Cardiac fibroblast (primary cell): Measurements from ENCODE around the gene HELZ.

Experiments used
- DNase-seq, 2 donors: peaks; one replicate each; pipeline versions ENCODE4 v3.0.0 to v3.0.0-alpha.2; 2010; ENCODE audit warnings: low read depth in 2 of 2
- H3K4me3 ChIP-seq, 2 donors: replicated peaks in 1 of 2; 1 replicate in 1 of 2; 2 replicates in 1 of 2; pipeline ENCODE4 v1.5.1; 2011; ENCODE audit warnings: low read depth in 2 of 2, low read length in 2 of 2, mild to moderate bottlenecking in 2 of 2, moderate library complexity in 1 of 2
- TF ChIP-seq, protein P1 (sequence below): IDR thresholded peaks from one replicate; pipeline ENCODE4 v1.5.1; 2011; ENCODE audit warnings: low read depth, mild to moderate bottlenecking, low read length, inconsistent platforms

HELZ gene

GRCh38 chr17:67067571-67068482 is 177.2 kb downstream of the HELZ start:
- no peak overlapping the region for H3K4me3 ChIP-seq
- TF ChIP-seq, protein P1, sequence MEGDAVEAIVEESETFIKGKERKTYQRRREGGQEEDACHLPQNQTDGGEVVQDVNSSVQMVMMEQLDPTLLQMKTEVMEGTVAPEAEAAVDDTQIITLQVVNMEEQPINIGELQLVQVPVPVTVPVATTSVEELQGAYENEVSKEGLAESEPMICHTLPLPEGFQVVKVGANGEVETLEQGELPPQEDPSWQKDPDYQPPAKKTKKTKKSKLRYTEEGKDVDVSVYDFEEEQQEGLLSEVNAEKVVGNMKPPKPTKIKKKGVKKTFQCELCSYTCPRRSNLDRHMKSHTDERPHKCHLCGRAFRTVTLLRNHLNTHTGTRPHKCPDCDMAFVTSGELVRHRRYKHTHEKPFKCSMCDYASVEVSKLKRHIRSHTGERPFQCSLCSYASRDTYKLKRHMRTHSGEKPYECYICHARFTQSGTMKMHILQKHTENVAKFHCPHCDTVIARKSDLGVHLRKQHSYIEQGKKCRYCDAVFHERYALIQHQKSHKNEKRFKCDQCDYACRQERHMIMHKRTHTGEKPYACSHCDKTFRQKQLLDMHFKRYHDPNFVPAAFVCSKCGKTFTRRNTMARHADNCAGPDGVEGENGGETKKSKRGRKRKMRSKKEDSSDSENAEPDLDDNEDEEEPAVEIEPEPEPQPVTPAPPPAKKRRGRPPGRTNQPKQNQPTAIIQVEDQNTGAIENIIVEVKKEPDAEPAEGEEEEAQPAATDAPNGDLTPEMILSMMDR: no peak
- no peak for DNase-seq

- DNase-seq: no peak
- TF ChIP-seq, protein P1: no peak
- no peak overlapping the region for H3K4me3 ChIP-seq
These were observed 178.3 kb downstream of the HELZ start for GRCh38 chr17:67066717-67067116.

DNA sequence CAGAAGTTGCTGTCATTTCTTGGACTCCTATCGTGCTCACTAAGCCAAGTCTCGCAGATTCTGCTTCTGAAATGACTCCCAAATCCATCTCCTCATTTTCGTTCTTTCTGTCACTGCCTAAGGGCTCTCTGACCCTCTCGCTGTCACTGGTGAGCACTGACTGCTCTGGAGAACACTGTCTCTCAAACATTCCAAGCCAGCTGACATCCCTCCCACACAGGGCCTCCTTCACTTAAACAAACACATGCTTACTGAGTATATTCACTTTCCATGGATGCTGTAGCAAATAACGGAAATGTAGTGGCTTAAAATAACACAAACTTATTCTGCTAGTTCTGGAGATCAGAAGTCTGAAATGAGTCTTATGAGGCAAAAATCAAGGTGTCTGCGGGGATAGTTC is 181.9 kb downstream of the HELZ start:
- TF ChIP-seq, protein P1: no peak
- no peak for DNase-seq
- H3K4me3 ChIP-seq: no peak overlapping the region

DNA sequence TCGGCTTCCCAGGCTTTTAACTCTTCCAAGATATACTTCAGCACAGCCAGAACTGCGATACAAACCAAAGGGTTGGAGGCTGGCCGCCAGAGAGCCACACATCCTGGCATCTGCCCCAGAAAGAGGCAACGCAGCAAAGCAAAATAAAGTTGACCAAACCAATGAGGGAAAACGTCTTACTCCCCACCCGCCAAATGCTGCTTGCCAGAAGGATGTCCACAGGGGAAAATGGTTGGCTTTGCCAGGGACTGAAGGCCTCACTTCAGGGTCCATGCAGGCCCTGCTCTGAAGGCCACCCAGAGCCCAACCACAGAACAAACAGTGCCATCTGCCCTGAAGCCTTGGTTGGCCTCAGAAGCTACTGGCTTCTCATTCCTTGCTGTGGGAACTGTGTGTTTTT is 185.6 kb downstream of the HELZ start:
- DNase-seq: peak in 1 of 2 donors; percentile 15
- TF ChIP-seq, protein P1: no peak
- H3K4me3 ChIP-seq: no peak overlapping the region

DNA sequence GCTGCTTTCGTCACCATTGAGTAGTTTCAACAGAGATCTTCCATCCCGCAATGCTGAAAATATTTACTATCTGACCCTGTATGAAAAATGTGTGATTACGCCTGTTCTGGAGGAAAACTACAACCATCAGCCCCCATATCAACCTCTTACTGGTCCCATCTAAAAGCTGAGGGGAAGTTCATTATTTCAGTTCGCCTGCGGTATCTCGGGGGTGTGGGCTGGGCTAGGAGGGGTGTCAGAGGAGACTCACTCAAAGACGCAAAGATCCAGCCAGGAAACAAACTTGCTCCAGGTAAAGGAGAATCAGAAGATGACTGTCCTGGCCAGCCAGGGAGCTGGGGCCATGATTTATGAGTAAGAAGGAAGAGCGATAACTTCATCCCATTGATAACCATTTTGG is 187.0 kb downstream of the HELZ start:
- DNase-seq: no peak
- TF ChIP-seq, protein P1: no peak
- no peak overlapping the region for H3K4me3 ChIP-seq

DNA sequence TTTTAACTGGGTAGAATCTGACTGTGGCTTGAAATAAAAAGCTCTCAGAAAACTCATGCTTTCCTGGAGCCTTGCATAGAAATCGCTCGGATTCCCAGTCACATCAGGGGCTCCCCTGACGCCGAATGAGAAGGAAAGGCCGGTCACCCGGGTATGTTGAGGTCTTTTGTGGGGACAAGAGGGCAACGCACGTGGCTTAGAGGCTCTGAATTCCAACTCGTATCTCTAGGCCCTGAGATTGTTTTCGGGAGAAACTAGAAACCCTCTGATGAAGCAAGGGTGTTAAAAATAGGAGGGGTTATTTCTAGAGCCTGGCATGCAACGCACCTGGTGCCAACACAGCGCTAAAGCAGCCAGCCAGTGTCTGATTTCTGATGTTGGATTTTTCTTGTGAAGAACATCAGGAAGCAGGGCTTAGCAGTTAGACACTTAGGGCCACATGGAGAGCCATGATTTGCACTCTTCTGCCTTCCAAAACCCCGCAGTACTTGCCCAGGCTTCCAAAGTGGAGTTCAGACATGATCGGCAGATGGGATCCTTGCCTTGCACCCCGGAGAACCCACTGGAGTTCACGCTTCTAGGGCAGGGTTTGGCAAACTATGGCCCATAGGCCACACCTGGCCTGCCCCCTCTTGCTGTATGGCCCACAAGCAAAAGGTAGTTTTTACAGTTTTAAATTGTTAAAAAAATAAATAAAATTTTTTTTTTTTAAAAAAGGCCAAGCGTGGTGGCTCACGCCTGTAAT is 188.1 kb downstream of the HELZ start:
- TF ChIP-seq, protein P1: no peak
- no peak for DNase-seq
- H3K4me3 ChIP-seq: no peak overlapping the region
